Peyer's patch (tissue), 4 donors: ENCODE data around the gene RETREG2.

Experiments
- CTCF ChIP-seq, 6 experiments: fragments of 450-650 bp in 4 of 6; fragments of 200-600 bp in 2 of 6; sonication (generic) in 1 of 6; IDR thresholded peaks; one replicate each; pipeline ENCODE4 v1.5.1; 2017 to 2019; ENCODE audit warnings: antibody characterized with exemption in 6 of 6, mild to moderate bottlenecking in 3 of 6, moderate library complexity in 1 of 6
- POLR2A ChIP-seq, 2 donors: fragments of 450-650 bp; IDR thresholded peaks; one replicate each; pipeline ENCODE4 v1.5.1; 2017; ENCODE audit warnings: antibody characterized with exemption in 2 of 2, mild to moderate bottlenecking in 2 of 2, moderate library complexity in 2 of 2

GRCh38 chr2:219228911-219229304 lies 50.8 kb downstream of the RETREG2 start:
- no peak for TF ChIP-seq POLR2A (IDR thresholded peaks at IDR 0.05)
- TF ChIP-seq CTCF (IDR thresholded peaks at IDR 0.05), result no peak
